Measurements from ENCODE around the gene CDKN2B.
A peak's percentile ranks its signal among the peaks of the same experiment; 100 is the strongest.

CDKN2B gene

DNA sequence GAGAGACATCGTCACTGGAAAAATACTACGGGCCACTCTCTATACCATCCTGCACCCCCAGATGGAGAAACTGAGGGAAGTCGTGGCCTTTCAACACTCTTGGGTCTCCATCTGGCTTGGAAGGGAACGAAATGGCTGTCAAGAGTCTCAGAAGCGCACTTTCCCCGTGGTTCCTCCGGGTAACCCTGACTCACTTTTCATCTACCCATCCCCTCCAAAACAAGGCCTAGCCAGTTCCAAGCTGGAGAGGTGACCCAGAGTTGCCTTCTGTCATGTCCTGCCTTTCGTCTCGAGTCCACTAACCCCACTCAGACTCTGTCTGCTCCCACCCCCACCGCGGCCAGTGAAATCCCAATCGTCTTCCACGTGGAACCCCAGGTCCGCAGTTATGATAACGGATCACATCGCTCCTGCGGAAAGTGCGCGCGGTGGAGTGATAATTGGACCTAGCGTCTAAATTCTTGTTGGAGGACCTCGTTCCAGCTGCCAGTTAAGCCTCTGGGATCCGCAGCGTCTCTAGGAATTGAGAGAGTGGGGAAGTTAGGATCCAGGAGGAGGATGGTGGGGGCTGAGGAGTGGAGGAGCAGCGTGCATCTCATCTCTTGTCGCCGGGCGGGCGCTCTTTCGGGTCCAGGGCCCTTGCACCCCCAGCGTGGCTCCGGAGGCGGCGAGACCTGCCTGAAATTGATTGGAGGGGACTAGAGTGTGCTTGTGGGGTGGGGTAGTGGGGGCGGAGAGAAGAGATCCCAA, 19.5 kb downstream of the CDKN2B start (continued):
- TF ChIP-seq, protein P1, sequence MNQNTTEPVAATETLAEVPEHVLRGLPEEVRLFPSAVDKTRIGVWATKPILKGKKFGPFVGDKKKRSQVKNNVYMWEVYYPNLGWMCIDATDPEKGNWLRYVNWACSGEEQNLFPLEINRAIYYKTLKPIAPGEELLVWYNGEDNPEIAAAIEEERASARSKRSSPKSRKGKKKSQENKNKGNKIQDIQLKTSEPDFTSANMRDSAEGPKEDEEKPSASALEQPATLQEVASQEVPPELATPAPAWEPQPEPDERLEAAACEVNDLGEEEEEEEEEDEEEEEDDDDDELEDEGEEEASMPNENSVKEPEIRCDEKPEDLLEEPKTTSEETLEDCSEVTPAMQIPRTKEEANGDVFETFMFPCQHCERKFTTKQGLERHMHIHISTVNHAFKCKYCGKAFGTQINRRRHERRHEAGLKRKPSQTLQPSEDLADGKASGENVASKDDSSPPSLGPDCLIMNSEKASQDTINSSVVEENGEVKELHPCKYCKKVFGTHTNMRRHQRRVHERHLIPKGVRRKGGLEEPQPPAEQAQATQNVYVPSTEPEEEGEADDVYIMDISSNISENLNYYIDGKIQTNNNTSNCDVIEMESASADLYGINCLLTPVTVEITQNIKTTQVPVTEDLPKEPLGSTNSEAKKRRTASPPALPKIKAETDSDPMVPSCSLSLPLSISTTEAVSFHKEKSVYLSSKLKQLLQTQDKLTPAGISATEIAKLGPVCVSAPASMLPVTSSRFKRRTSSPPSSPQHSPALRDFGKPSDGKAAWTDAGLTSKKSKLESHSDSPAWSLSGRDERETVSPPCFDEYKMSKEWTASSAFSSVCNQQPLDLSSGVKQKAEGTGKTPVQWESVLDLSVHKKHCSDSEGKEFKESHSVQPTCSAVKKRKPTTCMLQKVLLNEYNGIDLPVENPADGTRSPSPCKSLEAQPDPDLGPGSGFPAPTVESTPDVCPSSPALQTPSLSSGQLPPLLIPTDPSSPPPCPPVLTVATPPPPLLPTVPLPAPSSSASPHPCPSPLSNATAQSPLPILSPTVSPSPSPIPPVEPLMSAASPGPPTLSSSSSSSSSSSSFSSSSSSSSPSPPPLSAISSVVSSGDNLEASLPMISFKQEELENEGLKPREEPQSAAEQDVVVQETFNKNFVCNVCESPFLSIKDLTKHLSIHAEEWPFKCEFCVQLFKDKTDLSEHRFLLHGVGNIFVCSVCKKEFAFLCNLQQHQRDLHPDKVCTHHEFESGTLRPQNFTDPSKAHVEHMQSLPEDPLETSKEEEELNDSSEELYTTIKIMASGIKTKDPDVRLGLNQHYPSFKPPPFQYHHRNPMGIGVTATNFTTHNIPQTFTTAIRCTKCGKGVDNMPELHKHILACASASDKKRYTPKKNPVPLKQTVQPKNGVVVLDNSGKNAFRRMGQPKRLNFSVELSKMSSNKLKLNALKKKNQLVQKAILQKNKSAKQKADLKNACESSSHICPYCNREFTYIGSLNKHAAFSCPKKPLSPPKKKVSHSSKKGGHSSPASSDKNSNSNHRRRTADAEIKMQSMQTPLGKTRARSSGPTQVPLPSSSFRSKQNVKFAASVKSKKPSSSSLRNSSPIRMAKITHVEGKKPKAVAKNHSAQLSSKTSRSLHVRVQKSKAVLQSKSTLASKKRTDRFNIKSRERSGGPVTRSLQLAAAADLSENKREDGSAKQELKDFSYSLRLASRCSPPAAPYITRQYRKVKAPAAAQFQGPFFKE (tag by site-specific recombination; IDR thresholded peaks at IDR 0.05; ENCODE audit: borderline replicate concordance) = no peak

DNA sequence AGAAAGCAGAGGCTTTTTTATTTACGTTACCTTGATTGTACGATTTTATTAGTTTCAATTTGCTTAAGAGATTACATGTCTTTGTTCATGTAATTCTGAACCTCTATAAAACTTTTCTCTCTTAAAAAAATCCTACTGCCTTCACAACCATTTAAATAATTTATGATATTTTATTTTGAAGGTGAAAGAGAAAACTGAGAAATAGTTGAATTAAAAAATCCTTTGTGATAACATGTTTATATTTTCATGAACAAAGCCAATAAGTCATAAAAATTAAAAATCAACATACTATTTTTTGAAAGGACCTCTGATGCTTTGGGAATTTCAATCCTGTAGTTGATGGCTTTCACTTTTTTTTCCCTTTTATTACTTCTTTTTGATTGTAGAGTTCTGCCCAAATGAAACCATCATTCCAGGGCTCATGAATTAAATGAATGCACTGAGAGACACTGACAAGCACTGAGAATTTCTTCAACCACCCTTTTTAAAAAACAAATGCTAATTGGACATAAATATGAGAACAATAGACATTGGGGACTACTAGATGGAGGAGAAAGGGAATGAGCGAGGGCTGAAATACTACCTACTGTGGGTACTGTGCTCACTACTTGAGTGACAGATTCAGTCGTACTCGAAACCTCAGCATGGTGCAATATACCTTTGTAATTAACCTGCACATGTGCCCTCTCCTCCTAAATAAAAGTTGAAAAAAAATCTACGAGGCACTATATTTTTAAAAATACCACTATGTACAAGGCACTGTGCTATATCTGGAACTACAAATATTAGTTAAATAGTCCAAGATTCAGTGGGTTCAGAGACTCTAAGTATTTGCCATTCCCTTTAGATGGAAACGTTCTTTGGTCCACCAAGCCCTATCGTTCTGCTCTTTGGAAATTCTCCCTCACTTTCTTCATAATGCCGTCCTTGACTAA, 20.8 kb downstream of the CDKN2B start:
- no peak for TF ChIP-seq ZNF76 (tag by site-specific recombination; IDR thresholded peaks at IDR 0.05; ENCODE audit: borderline replicate concordance, low read depth)
- TF ChIP-seq ZNF600 (tag by site-specific recombination; IDR thresholded peaks at IDR 0.05) = peak; percentile 25; the same call in 1 of the 2 replicates
- TF ChIP-seq TRIM28 (IDR thresholded peaks at IDR 0.05; ENCODE audit: borderline replicate concordance, low read length) = 0 out of 2 replicates have a peak, but pooled peaks have one; percentile 17
- peak; percentile 66 for TF ChIP-seq PRDM1 (tag by site-specific recombination; IDR thresholded peaks at IDR 0.05)
- TF ChIP-seq ZNF16 (tag by site-specific recombination; IDR thresholded peaks at IDR 0.05; ENCODE audit: low read depth) = no peak
- 0 out of 2 replicates have a peak, but pooled peaks have one; percentile 25 for TF ChIP-seq ZNF843 (tag by site-specific recombination; IDR thresholded peaks at IDR 0.05)
- TF ChIP-seq, protein P2, sequence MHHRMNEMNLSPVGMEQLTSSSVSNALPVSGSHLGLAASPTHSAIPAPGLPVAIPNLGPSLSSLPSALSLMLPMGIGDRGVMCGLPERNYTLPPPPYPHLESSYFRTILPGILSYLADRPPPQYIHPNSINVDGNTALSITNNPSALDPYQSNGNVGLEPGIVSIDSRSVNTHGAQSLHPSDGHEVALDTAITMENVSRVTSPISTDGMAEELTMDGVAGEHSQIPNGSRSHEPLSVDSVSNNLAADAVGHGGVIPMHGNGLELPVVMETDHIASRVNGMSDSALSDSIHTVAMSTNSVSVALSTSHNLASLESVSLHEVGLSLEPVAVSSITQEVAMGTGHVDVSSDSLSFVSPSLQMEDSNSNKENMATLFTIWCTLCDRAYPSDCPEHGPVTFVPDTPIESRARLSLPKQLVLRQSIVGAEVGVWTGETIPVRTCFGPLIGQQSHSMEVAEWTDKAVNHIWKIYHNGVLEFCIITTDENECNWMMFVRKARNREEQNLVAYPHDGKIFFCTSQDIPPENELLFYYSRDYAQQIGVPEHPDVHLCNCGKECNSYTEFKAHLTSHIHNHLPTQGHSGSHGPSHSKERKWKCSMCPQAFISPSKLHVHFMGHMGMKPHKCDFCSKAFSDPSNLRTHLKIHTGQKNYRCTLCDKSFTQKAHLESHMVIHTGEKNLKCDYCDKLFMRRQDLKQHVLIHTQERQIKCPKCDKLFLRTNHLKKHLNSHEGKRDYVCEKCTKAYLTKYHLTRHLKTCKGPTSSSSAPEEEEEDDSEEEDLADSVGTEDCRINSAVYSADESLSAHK (tag by site-specific recombination; IDR thresholded peaks at IDR 0.05) = peak; percentile 74; the same call in 1 of the 2 replicates
- TF ChIP-seq, protein P3, sequence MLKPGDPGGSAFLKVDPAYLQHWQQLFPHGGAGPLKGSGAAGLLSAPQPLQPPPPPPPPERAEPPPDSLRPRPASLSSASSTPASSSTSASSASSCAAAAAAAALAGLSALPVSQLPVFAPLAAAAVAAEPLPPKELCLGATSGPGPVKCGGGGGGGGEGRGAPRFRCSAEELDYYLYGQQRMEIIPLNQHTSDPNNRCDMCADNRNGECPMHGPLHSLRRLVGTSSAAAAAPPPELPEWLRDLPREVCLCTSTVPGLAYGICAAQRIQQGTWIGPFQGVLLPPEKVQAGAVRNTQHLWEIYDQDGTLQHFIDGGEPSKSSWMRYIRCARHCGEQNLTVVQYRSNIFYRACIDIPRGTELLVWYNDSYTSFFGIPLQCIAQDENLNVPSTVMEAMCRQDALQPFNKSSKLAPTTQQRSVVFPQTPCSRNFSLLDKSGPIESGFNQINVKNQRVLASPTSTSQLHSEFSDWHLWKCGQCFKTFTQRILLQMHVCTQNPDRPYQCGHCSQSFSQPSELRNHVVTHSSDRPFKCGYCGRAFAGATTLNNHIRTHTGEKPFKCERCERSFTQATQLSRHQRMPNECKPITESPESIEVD (tag by site-specific recombination; IDR thresholded peaks at IDR 0.05) = peak; percentile 90
- ChIA-PET POLR2A (interaction anchor here (0.8 kb wide), 1 partner anchor 21 kb away, joined by 3 read pairs; the partner anchor contains the start of gene CDKN2B), CTCF (interaction anchor here (0.9 to 4.6 kb wide), 5 partner anchors 14 to 251 kb away, joined by 3 to 45 read pairs (median 4); partner anchors contain the start of gene CDKN2B)
- Histone ChIP-seq H3K9me3 (ENCODE audit: control insufficient read depth, insufficient read depth, low read depth, low read length) (no peaks in the 10 kb centered on the region), H3K36me3 (ENCODE audit: control insufficient read depth in 2 of 2, insufficient read depth in 1 of 2, low read length in 2 of 2) (peaks cover 0 to 19% of the 10 kb centered on the region in 2 experiments; a peak in 1 of 3 replicates), H3K4me3 (ENCODE audit: low read depth, low read length) (peak overlapping the region; percentile 37), H3K27ac (ENCODE audit: extremely low read depth, low read depth, low read length) (peak overlapping the region; percentile 64), H3K4me1 (ENCODE audit: control insufficient read depth, insufficient read depth, low read length) (peaks cover 25% of the 10 kb centered on the region)
